A673 (cell line): Measurements from ENCODE around the gene NEURL1. TPM values are rescaled to one million over a fixed set of nuclear protein-coding genes. Genes with fewer than 3 reads are reported as not detected.

ENCODE experiments used
- BruUV-seq: library from RNA; stranded (reverse); fragments of 400-500 nt; replicated peaks from 2 replicates; lab custom pipeline; 2021; lab: Mats Ljungman, UMichigan
- CTCF ChIA-PET: fragments of 300-600 bp; sonication (Branson Sonifier 250); formaldehyde crosslinking; loops from one replicate; lab custom pipeline; 2022; ENCODE audit warnings: antibody characterized with exemption; lab: Charles Lee
- POLR2A ChIA-PET: fragments of 300-600 bp; sonication (Branson Sonifier 250); formaldehyde crosslinking; loops from one replicate; lab custom pipeline; 2022; ENCODE audit warnings: antibody characterized with exemption; ENCODE audit not compliant: low non-redundant PET; lab: Charles Lee
- DNase-seq: peaks from one replicate; pipeline ENCODE4 v3.0.0-alpha.2; 2015; ENCODE audit warnings: low spot score
- H3K27ac ChIP-seq: fragments of 200-600 bp; sonication (generic); 2 replicates; pipeline ENCODE4 v1.5.1; 2016; ENCODE audit warnings: mixed run types, low read depth, mild to moderate bottlenecking, mixed read lengths, antibody characterized with exemption, low read length; ENCODE audit not compliant: poor library complexity, severe bottlenecking
- H3K27me3 ChIP-seq: fragments of 200-600 bp; sonication (generic); replicated peaks from 2 replicates; pipeline ENCODE4 v1.6.1; 2017; ENCODE audit warnings: mixed run types, low read depth, mild to moderate bottlenecking, mixed read lengths, antibody characterized with exemption, low read length; ENCODE audit not compliant: insufficient read depth, poor library complexity
- H3K36me3 ChIP-seq: fragments of 200-600 bp; sonication (generic); 2 replicates; pipeline ENCODE4 v1.6.1; 2016; ENCODE audit warnings: mixed run types, mild to moderate bottlenecking, mixed read lengths, antibody characterized with exemption, low read length; ENCODE audit not compliant: insufficient read depth, poor library complexity, severe bottlenecking
- H3K4me1 ChIP-seq: fragments of 200-600 bp; sonication (generic); 2 replicates; pipeline ENCODE4 v1.6.1; 2017; ENCODE audit warnings: mixed run types, mild to moderate bottlenecking, mixed read lengths, antibody characterized with exemption, low read length; ENCODE audit not compliant: insufficient read depth, poor library complexity, severe bottlenecking
- H3K4me3 ChIP-seq: fragments of 200-600 bp; sonication (generic); 2 replicates; pipeline ENCODE4 v1.5.1; 2016; ENCODE audit warnings: low read depth, mixed run types, mild to moderate bottlenecking, mixed read lengths, low read length; ENCODE audit not compliant: poor library complexity, severe bottlenecking
- H3K9me3 ChIP-seq: fragments of 200-600 bp; sonication (generic); 2 replicates; pipeline ENCODE4 v1.6.1; 2016; ENCODE audit warnings: mixed run types, low read depth, mild to moderate bottlenecking, mixed read lengths, antibody characterized with exemption, low read length; ENCODE audit not compliant: poor library complexity, severe bottlenecking
- EZH2 ChIP-seq: fragments of 200-600 bp; sonication (generic); IDR thresholded peaks from 2 replicates; pipeline ENCODE4 v1.6.1; 2017; ENCODE audit warnings: borderline replicate concordance, low read depth, mild to moderate bottlenecking, mixed read lengths, antibody characterized with exemption, low read length; ENCODE audit not compliant: poor library complexity, severe bottlenecking
- intact Hi-C: fragments of 100-400 bp; cut with micrococcal nuclease; formaldehyde crosslinking; loops from one replicate; pipeline ENCODE4 v1.10.0; 2022; ENCODE audit not compliant: unreplicated experiment
- total RNA-seq: library from RNA; stranded (reverse); gene quantifications from 2 replicates; pipeline ENCODE4 v1.2.3, GENCODE V29; 2021
- TF ChIP-seq, protein P1 (sequence below): fragments of 300-800, 200-600 bp; sonication (generic); conservative IDR thresholded peaks from 2 replicates; pipeline ENCODE4 v1.5.1; 2017; ENCODE audit warnings: low read depth, mild to moderate bottlenecking, antibody characterized with exemption, low read length, moderate library complexity, mixed read lengths

The NEURL1 gene
- total RNA-seq, 1 experiment from 2014 or later, result 0.52 TPM

DNA sequence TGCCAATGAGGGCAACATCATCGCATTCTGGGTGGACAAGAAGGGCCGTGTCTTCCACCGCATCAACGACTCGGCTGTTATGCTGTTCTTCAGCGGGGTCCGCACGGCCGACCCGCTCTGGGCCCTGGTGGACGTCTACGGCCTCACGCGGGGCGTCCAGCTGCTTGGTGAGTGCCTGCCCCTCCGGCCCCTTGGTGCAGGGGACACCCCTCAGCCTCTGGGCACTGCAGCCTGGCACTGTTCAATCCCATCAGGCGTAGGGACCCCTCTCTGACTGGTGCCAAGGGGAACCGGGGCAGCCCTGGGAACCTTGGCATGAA, 78.1 kb downstream of the NEURL1 start:
- no TSS peak for BruUV-seq
- DNase-seq, result no peak
- Histone ChIP-seq H3K4me1 (no peaks in the 10 kb centered on the region), H3K36me3 (no peaks in the 10 kb centered on the region), H3K27me3 (no peaks in the 10 kb centered on the region), H3K9me3 (no peaks in the 10 kb centered on the region), H3K4me3 (no peak overlapping the region), H3K27ac (no peak overlapping the region)
- ChIA-PET CTCF (no interaction called here), POLR2A (no interaction called here)
- TF ChIP-seq, protein P1, sequence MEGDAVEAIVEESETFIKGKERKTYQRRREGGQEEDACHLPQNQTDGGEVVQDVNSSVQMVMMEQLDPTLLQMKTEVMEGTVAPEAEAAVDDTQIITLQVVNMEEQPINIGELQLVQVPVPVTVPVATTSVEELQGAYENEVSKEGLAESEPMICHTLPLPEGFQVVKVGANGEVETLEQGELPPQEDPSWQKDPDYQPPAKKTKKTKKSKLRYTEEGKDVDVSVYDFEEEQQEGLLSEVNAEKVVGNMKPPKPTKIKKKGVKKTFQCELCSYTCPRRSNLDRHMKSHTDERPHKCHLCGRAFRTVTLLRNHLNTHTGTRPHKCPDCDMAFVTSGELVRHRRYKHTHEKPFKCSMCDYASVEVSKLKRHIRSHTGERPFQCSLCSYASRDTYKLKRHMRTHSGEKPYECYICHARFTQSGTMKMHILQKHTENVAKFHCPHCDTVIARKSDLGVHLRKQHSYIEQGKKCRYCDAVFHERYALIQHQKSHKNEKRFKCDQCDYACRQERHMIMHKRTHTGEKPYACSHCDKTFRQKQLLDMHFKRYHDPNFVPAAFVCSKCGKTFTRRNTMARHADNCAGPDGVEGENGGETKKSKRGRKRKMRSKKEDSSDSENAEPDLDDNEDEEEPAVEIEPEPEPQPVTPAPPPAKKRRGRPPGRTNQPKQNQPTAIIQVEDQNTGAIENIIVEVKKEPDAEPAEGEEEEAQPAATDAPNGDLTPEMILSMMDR, result no peak
- TF ChIP-seq EZH2, result no peak
- intact Hi-C loops, result no loop called here

DNA sequence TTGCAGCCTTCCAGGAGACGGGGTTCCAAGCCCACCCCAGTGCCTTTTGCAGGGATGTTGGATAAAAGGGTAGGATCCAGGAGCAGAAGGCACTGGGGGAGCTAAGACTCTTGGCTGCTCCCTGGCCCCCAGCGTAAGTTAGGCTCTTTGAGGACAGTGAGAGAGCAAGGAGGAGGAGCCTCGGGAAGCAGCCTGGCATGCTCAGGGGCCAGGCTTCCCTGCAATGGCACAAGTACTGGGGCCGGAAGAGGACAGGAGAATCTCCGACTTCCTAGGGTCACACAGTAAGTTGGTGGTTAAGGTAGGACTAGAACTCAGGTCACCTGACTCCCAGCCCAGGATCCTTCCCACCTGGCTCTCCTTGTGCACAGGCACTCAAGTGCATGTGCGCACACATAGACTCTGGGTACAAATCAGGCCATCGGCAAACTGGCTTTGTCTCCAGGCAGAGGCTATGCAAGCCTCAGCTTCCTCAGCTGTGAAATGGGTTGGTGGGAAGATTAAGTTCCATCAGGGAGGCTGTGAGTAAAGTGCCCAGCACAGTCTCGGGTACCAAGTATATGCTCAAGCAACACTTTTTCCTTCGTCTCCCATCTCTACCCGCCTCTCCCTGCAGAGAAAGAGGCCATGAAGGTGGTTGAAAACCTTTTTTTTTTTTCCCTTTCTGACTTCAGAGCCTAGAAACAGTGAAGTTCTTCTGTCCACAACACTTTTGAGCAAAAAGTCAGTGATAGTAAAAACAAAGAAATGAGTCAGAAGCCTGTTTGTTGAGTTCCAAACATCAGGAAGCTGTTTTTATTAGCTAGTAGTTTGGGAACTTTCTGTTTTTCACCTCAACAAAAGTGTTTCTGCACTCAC, 79.1 kb downstream of the NEURL1 start:
- no TSS peak for BruUV-seq
- H3K36me3 ChIP-seq, result no peaks in the 10 kb centered on the region
- CTCF ChIA-PET, result interaction anchor here (0.7 kb wide), 1 partner anchor 103 kb away, joined by 3 read pairs; no protein-coding TSS in a partner anchor
- intact Hi-C loops, result no loop called here
- no peaks in the 10 kb centered on the region for H3K4me1 ChIP-seq
- H3K9me3 ChIP-seq, result no peaks in the 10 kb centered on the region
- no peak overlapping the region for H3K27ac ChIP-seq
- DNase-seq, result no peak
- POLR2A ChIA-PET, result no interaction called here
- no peak overlapping the region for H3K4me3 ChIP-seq
- no peaks in the 10 kb centered on the region for H3K27me3 ChIP-seq
- no peak for TF ChIP-seq EZH2

DNA sequence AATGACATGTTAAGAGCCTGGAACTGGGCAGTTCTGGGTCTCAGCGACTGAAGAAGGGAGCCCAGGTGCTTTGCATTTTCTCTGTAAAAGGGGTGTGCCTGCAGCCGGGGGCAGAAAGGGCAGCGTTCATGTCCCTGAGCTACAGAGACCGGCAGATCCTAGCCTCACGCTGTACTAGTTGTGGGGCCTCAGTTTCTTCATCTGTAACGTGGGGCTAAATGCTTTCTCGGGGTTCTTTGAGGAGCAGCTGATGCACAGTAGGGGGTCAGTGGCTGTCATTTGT, 79.6 kb downstream of the NEURL1 start:
- CTCF ChIA-PET, result no interaction called here
- TF ChIP-seq, protein P1, result no peak
- TF ChIP-seq EZH2, result no peak
- POLR2A ChIA-PET, result no interaction called here
- Histone ChIP-seq H3K4me1 (no peaks in the 10 kb centered on the region), H3K27me3 (no peaks in the 10 kb centered on the region), H3K27ac (no peak overlapping the region), H3K36me3 (no peaks in the 10 kb centered on the region), H3K9me3 (no peaks in the 10 kb centered on the region), H3K4me3 (no peak overlapping the region)
- no TSS peak for BruUV-seq
- intact Hi-C loops, result no loop called here
- no peak for DNase-seq
